Osteocyte (in vitro differentiated cells): Measurements from ENCODE around the gene ZDHHC19. TPM values are rescaled to one million over a fixed set of nuclear protein-coding genes. Genes with fewer than 3 reads are reported as not detected.
"Not testable (repeated sequence)": the region's sequence is repeated elsewhere in the genome, so short reads cannot be mapped to it uniquely, and the experiment has no call there.

Experiments
- DNase-seq: peaks from one replicate; pipeline ENCODE4 v3.0.0; 2021; ENCODE audit warnings: mixed read lengths; ENCODE audit not compliant: unreplicated experiment; ENCODE audit errors: extremely low spot score
- H3K27ac Mint-ChIP-seq: one replicate; pipeline ENCODE4 v1.8.0; 2021; ENCODE audit warnings: mild to moderate bottlenecking, mixed read lengths; ENCODE audit not compliant: unreplicated experiment
- H3K27me3 Mint-ChIP-seq: one replicate; pipeline ENCODE4 v1.8.0; 2021; ENCODE audit warnings: mixed read lengths; ENCODE audit not compliant: unreplicated experiment
- H3K36me3 Mint-ChIP-seq: one replicate; pipeline ENCODE4 v1.8.0; 2021; ENCODE audit warnings: mixed read lengths; ENCODE audit not compliant: unreplicated experiment
- H3K4me1 Mint-ChIP-seq: one replicate; pipeline ENCODE4 v1.8.0; 2021; ENCODE audit warnings: mixed read lengths; ENCODE audit not compliant: unreplicated experiment
- H3K4me3 Mint-ChIP-seq: one replicate; pipeline ENCODE4 v1.8.0; 2021; ENCODE audit warnings: mild to moderate bottlenecking, moderate library complexity, mixed read lengths; ENCODE audit not compliant: unreplicated experiment
- H3K9me3 Mint-ChIP-seq: one replicate; pipeline ENCODE4 v1.8.0; 2021; ENCODE audit warnings: mixed read lengths; ENCODE audit not compliant: unreplicated experiment
- total RNA-seq: library from RNA; stranded (reverse); gene quantifications from 2 replicates; pipeline ENCODE4 v1.2.1, GENCODE V29; 2021
- TF ChIP-seq, protein P1 (sequence below): fragments of 200-600 bp; sonication (generic); IDR thresholded peaks from 2 replicates; pipeline ENCODE4 v1.5.0; 2021; ENCODE audit warnings: antibody characterized with exemption, mild to moderate bottlenecking, moderate library complexity

The ZDHHC19 gene
- total RNA-seq, 1 donor from 2014 or later = not detected

DNA sequence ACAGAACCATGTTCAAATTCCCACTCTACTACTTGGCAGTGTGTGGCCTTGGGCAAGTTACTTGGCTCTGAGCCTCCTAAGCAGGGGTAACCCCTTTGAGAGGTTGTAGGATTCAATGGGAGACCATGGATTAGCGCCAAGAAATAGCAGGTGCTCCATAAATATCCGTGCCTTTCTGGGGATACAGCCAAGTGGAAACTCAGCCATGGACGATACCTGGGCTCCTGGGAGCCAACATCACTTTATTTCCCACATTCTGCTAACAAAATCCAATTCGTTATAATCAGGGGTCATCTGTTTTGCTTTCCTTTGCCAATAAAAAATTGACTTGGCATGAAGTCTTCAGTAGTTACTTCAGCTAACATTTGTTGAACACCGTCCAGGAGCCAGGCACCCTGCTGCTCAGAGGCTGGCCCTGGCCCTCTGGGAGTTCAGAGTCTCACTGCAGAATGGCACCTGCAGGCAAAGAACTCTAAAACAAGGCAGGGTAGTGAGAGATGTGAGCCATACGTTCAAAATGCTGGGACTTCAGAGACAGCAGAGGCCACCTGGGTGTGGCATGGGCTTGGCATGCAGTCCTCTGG lies 42.3 kb downstream of the ZDHHC19 start:
- H3K27me3 Mint-ChIP-seq = no peaks in the 10 kb centered on the region
- H3K27ac Mint-ChIP-seq = no peak overlapping the region
- no peaks in the 10 kb centered on the region for H3K4me1 Mint-ChIP-seq
- no peak for DNase-seq
- TF ChIP-seq, protein P1, sequence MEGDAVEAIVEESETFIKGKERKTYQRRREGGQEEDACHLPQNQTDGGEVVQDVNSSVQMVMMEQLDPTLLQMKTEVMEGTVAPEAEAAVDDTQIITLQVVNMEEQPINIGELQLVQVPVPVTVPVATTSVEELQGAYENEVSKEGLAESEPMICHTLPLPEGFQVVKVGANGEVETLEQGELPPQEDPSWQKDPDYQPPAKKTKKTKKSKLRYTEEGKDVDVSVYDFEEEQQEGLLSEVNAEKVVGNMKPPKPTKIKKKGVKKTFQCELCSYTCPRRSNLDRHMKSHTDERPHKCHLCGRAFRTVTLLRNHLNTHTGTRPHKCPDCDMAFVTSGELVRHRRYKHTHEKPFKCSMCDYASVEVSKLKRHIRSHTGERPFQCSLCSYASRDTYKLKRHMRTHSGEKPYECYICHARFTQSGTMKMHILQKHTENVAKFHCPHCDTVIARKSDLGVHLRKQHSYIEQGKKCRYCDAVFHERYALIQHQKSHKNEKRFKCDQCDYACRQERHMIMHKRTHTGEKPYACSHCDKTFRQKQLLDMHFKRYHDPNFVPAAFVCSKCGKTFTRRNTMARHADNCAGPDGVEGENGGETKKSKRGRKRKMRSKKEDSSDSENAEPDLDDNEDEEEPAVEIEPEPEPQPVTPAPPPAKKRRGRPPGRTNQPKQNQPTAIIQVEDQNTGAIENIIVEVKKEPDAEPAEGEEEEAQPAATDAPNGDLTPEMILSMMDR = no peak
- H3K4me3 Mint-ChIP-seq = no peak overlapping the region
- no peaks in the 10 kb centered on the region for H3K9me3 Mint-ChIP-seq
- H3K36me3 Mint-ChIP-seq = no peaks in the 10 kb centered on the region

DNA sequence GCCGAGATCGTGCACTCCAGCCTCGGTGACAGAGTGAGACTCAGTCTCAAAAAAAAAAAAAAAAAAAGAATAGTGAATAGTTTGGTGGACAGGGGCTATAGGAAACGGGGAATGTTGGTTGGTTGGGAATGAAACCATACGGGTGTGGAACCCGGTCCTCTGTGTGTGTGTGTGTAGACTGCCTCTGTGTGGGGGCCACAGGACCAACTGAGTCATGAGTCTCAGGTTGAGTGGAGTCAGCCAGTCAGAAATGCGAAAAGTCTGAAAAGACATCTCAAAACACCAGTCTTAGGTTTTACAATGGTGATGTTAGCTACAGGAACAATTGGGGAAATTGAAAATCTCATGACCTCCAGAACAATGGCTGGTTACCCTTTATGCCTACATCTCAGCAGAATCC lies 44.5 kb downstream of the ZDHHC19 start:
- no peaks in the 10 kb centered on the region for H3K4me1 Mint-ChIP-seq
- H3K9me3 Mint-ChIP-seq = no peaks in the 10 kb centered on the region
- H3K27ac Mint-ChIP-seq = no peak overlapping the region
- H3K36me3 Mint-ChIP-seq = no peaks in the 10 kb centered on the region
- DNase-seq = no peak
- no peak overlapping the region for H3K4me3 Mint-ChIP-seq
- TF ChIP-seq, protein P1 = no peak
- no peaks in the 10 kb centered on the region for H3K27me3 Mint-ChIP-seq

DNA sequence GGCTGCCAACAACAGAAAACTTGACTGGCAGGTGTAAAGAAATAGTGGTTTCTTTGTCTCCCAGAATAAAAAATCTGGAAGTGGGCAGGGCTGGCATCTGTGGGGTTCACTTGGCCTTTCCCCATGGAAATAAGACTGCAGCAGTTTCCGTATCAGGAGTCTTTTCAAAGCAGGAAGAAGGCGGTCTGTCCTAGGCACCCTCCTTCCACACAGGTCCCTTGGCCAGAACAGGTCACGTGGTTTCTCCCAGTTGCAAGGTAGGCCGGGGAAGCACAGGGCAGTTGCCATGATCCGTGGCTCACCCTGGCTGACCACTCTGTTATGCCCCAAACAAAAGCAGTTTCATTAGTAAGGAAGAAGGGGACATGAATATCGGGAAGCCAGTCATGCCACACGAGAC lies 45.4 kb downstream of the ZDHHC19 start:
- no peaks in the 10 kb centered on the region for H3K27me3 Mint-ChIP-seq
- no peak for DNase-seq
- no peaks in the 10 kb centered on the region for H3K9me3 Mint-ChIP-seq
- H3K4me1 Mint-ChIP-seq = no peaks in the 10 kb centered on the region
- no peak overlapping the region for H3K27ac Mint-ChIP-seq
- H3K36me3 Mint-ChIP-seq = no peaks in the 10 kb centered on the region
- TF ChIP-seq, protein P1 = no peak
- no peak overlapping the region for H3K4me3 Mint-ChIP-seq

DNA sequence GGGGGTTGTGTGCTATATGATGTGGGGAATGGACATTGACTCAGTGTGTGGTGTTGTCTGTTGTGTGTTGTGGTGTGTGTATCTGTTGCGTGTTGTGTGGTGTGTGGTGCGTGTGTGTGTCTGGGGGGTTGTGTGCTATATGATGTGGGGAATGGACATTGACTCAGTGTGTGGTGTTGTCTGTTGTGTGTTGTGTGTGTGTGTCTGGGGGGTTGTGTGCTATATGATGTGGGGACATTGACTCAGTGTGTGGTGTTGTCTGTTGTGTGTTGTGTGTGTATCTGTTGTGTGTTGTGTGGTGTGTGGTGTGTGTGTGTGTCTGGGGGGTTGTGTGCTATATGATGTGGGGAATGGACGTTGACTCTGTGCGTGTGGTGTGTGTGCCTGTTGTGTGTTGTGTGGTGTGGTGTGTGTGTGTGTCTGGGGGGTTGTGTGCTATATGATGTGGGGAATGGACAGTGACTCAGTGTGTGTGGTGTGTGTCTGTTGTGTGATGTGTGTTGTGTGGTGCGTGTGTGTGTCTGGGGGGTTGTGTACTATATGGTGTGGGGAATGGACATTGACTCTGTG lies 46.1 kb downstream of the ZDHHC19 start:
- H3K27me3 Mint-ChIP-seq, H3K36me3 Mint-ChIP-seq, H3K4me1 Mint-ChIP-seq, DNase-seq, H3K4me3 Mint-ChIP-seq, H3K27ac Mint-ChIP-seq, H3K9me3 Mint-ChIP-seq: not testable (repeated sequence)

DNA sequence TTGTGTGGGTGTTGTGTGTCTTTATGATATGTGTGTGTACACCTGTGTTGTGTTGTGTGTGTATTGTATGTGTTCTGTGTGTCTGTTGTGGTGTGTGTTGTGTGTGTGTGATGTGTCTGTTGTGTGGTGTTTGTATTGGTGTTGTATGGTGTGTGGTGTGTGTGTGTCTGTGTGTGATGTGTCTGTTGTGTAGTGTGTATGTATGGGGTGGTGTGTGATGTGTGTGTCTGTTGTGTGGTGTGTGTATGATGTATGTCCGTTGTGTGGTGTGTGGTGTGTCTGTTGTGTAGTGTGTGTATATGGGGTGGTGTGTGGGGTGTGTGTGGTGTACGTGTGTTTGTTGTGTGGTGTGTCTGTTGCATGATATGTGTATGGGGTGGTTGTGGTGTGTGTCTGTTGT lies 46.6 kb downstream of the ZDHHC19 start:
- no peak overlapping the region for H3K27ac Mint-ChIP-seq
- H3K36me3 Mint-ChIP-seq = no peaks in the 10 kb centered on the region
- DNase-seq = no peak
- H3K27me3 Mint-ChIP-seq = no peaks in the 10 kb centered on the region
- no peaks in the 10 kb centered on the region for H3K4me1 Mint-ChIP-seq
- no peaks in the 10 kb centered on the region for H3K9me3 Mint-ChIP-seq
- TF ChIP-seq, protein P1 = no peak
- H3K4me3 Mint-ChIP-seq = no peak overlapping the region
